Activated CD4-positive, alpha-beta T cell treated with anti-CD3 and anti-CD28 coated beads for 24 hours (primary cell): Measurements from ENCODE around the gene KRTAP10-2.
"Not testable (repeated sequence)": the region's sequence is repeated elsewhere in the genome, so short reads cannot be mapped to it uniquely, and the experiment has no call there.

Experiments used
- DNase-seq, 2 donors: peaks; one replicate each; pipeline ENCODE4 v3.0.0-alpha.2; 2020; ENCODE audit warnings: low read depth in 2 of 2

The KRTAP10-2 gene, protein sequence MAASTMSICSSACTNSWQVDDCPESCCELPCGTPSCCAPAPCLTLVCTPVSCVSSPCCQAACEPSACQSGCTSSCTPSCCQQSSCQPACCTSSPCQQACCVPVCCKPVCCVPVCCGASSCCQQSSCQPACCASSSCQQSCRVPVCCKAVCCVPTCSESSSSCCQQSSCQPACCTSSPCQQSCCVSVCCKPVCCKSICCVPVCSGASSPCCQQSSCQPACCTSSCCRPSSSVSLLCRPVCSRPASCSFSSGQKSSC

DNA sequence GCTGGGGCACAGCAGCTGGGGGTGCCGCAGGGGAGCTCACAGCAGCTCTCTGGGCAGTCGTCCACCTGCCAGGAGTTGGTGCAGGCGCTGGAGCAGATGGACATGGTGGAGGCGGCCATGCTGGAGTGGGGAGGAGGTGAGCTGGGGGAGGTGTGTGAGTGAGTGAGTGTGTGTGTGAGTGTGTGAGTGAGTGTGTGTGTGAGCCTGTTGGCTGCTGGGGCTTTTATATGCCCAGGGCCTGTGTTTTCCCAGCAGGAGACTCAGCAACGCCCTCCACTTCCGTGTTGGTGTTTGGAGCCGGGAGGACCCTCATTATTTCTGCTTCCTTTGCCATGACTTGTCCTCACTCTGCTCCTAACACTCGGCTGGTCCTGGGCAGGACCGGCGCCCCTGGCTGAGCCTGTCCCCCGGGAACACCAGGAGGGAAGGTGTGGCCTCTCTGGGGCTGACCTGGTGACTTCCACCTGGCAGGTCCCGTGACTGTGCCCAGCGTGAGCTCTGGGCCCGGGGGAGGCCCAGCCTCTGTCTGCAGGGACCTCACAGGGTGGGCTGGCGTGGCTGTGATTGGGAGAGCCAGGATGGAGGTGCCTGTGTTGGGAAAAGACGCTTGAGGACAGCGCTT lies at the start of gene KRTAP10-2:
TSS of gene KRTAP10-2 (minus strand) at position 166 of the 622 bp plus-strand sequence. CDS start at position 119, 47 bp downstream.
- DNase-seq = no peak

DNA sequence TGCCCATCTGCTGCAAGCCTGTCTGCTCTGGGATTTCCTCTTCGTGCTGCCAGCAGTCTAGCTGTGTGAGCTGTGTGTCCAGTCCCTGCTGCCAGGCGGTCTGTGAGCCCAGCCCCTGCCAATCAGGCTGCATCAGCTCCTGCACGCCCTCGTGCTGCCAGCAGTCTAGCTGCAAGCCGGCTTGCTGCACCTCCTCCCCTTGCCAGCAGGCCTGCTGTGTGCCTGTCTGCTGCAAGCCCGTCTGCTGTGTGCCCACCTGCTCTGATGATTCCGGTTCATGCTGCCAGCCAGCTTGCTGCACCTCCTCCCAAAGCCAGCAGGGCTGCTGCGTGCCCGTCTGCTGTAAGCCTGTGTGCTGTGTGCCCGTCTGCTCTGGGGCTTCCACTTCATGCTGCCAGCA lies 49.8 kb upstream of the KRTAP10-2 start:
- not testable (repeated sequence) for DNase-seq

- not testable (repeated sequence) for DNase-seq
These were observed 49.0 kb upstream of the KRTAP10-2 start, which contains the start of gene KRTAP10-7 for GRCh38 chr21:44600118-44600978. KRTAP10-7 (plus strand) TSS chr21:44600597; CDS start chr21:44600622, 25 bp downstream.

DNA sequence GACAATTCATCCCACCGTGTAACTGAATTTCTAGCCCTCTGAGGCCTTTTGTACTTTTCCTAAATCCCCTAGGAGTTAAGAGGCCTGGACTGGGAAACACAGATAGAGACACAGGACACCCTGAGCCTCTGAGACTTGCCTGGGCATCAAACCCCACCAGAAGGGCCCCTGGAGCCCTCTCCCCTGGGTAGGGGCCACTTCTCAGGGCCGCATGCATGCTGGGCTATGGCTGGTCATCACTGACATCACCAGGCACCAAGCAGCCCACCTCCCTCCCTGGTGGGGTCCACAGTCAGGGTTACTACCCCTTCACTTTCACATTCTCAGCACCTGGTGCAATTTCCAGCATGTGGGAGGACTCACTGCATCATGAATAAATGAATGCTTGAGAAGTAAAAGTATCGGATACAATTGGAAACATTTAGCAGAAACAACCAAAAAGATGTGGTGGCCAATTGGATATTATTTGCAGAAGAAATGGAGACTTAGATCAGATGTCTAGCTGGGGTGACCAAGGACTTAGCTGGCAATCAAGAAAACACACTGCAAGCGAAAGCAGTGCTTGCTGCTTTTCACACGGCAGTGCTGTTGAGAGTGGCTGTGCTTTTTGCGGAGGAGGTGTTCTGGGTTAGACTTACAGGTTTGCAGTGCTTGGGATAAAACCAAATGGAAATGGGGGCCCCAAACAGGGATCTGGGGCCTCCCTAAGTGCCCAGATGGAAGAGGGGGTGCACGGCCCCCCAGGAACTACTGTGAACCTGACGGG lies 48.1 kb upstream of the KRTAP10-2 start:
- no peak for DNase-seq

GRCh38 chr21:44598061-44598460 lies 46.8 kb upstream of the KRTAP10-2 start:
- no peak for DNase-seq

GRCh38 chr21:44596068-44596725 lies 44.9 kb upstream of the KRTAP10-2 start:
- DNase-seq = no peak

DNA sequence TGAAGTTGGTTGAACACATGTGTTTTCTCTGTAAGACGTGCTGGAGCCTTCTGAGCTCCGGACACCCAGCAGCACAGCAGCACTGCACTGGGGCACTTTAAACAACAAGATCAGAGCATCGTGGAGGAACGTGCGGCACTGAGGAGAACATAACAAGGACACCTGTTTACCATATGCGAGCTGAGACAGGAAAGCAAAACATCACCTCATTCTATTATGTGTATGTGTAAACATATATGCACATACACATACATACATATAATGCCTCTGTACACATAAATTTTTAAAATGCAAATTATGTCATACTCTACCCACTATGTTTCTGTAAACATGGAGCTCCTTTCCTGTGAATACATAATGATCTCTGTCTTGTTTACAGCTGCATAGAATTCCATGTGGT lies 44.2 kb upstream of the KRTAP10-2 start:
- no peak for DNase-seq

- DNase-seq = no peak
These were observed 43.2 kb upstream of the KRTAP10-2 start for GRCh38 chr21:44594406-44594916.

DNA sequence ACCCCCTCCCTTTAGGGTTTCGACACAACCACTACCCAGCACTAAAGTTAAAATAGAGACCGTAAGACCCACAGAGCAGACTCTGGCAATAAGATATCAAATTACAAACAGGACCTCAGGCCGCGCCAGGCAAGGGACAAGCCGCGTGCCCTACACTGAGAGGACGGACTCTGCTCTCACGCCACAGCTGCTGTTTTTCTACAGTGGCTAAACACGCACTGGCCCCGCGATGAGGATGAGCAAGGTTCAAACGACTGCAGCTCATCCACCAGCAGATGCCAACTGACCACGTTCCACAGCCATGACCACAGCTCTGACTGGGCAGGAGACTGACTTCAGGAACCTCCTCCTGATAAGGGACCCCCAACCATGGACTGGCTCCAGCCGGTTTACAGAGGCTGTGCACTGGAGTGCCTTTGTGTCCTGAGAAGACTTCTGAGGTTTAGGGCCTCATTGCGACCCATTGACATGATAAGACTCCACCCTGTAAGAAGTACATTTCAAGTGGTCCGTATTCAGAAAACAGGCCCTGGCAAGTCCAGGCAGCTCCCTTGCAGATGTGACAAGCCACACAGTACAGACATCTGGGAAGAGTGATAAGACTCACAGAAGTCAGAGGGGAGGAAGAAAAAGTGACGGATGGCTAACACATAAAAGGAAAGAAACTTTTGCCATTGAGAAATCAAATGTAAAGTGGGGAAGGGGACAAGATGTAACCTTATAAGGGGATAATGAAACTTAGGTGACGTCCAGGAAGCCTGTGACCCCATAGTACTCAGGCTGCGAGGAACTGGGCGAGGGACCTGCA lies 42.5 kb upstream of the KRTAP10-2 start:
- no peak for DNase-seq

- no peak for DNase-seq
These were observed 41.4 kb upstream of the KRTAP10-2 start, which contains the start of gene KRTAP10-6 for GRCh38 chr21:44592446-44593311. KRTAP10-6 (minus strand) TSS chr21:44592505; CDS start chr21:44592484, 21 bp downstream.

GRCh38 chr21:44591801-44592130 lies 40.5 kb upstream of the KRTAP10-2 start:
- DNase-seq = not testable (repeated sequence)

DNA sequence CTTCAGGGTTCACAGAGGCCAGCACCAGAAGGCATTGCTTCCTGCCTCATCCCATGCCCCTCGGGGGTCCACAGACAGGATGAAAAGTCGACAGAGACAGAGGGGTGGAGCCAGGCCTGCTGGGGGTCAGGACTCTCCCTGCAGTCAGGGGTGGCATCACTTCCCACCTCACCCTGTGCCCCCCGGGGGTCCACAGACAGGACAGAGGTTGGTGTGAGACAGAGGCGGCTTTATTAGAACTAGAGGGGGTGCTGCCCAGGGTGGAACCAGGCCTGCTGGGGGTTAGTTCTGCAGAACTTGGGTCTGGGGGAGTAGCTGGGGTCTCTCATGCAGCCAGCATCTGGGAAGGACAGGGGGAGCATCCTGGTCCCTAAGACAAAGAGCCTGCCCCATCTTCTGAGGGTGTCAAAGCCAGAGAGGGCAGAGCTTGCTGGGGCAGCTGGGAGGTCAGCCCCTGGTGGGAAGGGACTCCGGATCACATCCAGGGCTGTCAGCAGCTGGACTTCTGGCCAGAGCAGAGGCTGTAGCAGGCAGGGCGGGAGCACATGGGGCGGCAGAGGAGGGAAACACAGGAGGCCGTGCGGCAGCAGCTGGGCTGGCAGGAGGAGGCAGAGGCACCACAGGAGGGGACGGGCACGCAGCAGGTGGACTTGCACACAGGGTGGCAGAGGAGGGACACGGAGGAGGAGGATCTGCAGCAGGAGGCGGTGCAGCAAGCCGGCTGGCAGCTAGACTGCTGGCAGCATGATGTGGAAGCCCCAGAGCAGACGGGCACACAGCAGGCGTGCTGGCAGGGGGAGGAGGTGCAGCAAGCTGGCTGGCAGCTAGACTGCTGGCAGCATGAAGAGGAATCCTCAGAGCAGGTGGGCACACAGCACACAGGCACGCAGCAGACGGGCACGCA lies 39.8 kb upstream of the KRTAP10-2 start:
- DNase-seq = not testable (repeated sequence)

- DNase-seq = no peak
These were observed 39.0 kb upstream of the KRTAP10-2 start for GRCh38 chr21:44590311-44590721.

GRCh38 chr21:44589586-44590305 lies 38.4 kb upstream of the KRTAP10-2 start:
- no peak for DNase-seq

DNA sequence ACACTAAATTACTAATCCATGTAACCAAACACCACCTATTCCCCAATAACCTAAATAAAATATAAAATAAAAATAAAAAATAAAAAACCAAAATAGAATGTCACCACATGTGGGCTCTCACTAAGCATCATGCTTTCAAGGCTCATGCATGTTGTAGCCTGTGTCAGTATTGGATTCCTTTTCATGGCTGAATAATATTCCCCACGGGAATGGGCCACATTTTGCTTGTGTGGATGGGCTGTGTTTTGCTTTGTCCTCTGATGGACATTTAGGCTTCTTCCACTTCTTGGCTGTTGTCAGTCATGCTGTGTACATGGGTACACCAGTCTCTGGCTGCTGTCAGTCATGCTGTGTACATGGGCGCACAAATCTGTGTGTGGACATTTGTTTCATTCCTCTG lies 37.8 kb upstream of the KRTAP10-2 start:
- no peak for DNase-seq

- no peak for DNase-seq
These were observed 34.6 kb upstream of the KRTAP10-2 start for GRCh38 chr21:44585892-44586291.

DNA sequence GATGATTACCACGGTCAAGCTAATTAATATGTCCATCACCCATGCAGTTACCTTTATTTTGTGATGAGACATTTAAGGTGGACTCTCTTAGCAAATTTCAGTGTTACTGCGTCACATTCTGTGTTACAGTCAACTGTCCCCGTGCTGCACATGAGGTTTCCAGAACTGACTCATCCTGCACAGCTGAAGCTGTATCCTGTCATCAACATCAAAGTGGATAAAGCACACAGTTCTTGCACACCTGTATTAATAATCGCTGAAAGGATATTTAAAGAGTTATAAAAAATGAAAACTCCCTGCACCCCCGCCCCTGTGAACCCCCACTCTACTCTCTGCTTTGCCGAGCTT lies 32.5 kb upstream of the KRTAP10-2 start:
- no peak for DNase-seq
